Stimulated activated effector memory CD8-positive, alpha-beta T cell treated with anti-CD3 and anti-CD28 coated beads, Interleukin-12 subunit alpha, Interleukin-12 subunit beta, amount 100 ng/mL, for 72 hours (primary cell): Measurements from ENCODE around the gene NUMA1.
A peak's percentile ranks its signal among the peaks of the same experiment; 100 is the strongest.

ENCODE experiments used
- ATAC-seq: fragments of 150-1000 bp; cut with Tn5 transposase; 2 replicates; pipeline ENCODE4 v1.10.0; 2021
- DNase-seq, 2 donors: peaks; one replicate each; pipeline ENCODE4 v3.0.0; 2021 to 2022; ENCODE audit warnings: low spot score in 2 of 2
- H3K27ac Mint-ChIP-seq: one replicate; pipeline ENCODE4 v1.8.0; 2022; ENCODE audit warnings: mild to moderate bottlenecking, mixed read lengths
- H3K36me3 Mint-ChIP-seq: one replicate; pipeline ENCODE4 v1.8.0; 2022; ENCODE audit warnings: mild to moderate bottlenecking, mixed read lengths
- H3K4me1 Mint-ChIP-seq: one replicate; pipeline ENCODE4 v1.8.0; 2022; ENCODE audit warnings: mixed read lengths
- H3K4me3 Mint-ChIP-seq: one replicate; pipeline ENCODE4 v1.8.0; 2022; ENCODE audit warnings: mild to moderate bottlenecking, mixed read lengths
- H3K9me3 Mint-ChIP-seq: one replicate; pipeline ENCODE4 v1.8.0; 2022; ENCODE audit warnings: mixed read lengths

The NUMA1 gene

DNA sequence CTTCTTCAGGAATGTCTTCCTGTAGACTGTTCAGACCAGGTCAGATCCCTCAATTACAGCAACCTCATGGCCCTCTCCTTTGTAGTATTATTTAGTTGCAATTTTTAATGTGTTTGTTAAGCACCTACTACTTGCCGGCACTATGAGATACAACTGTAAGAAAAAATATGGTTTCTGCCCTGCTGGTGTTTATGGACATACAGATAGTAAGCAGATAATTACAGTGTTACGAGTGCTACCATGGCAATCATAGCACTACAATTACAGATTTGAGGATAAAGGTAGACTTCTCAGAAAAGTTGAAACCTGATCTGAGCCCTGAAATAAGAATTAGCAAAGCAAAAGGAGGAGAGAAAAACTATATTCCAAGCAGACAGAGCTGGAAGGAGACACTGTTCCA is 3.1 kb upstream of the NUMA1 start:
- Mint-ChIP-seq H3K36me3 (peaks cover 15% of the 10 kb centered on the region), H3K27ac (no peak overlapping the region), H3K4me1 (peaks cover 42% of the 10 kb centered on the region), H3K4me3 (no peak overlapping the region), H3K9me3 (no peaks in the 10 kb centered on the region)
- ATAC-seq (no peak), DNase-seq (no peak)

DNA sequence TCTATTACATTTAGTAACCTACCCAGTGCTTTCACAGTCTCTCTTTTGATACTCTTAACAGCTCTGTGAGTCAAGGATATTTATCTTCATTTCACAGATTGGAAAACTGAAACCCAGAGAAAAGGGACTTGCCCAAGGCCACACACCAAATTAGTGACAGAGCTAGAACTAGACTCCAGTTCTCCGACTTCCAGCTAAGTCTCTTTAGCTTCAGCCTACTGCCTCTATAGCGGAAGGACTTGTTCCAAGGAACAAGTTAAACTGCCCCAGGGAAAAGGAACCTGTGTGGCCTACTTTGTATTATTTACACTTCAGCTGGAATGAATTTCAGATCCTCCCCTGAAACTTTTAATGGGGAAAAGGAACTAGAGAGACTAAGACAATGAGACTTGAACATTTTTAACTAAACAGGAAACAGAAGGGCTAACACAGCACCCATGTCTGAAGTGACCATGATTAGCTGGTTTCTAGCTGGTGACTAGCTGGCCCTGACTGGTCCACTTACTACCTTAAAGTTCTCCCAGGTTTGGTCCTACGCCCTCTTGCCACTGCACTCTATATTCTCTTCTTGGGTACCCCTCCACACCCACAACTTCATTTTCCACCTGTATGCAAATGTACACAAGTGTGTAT is 1.6 kb upstream of the NUMA1 start:
- H3K9me3 Mint-ChIP-seq: no peaks in the 10 kb centered on the region
- H3K4me1 Mint-ChIP-seq: peaks cover 47% of the 10 kb centered on the region
- DNase-seq: no peak
- peaks cover 15% of the 10 kb centered on the region for H3K36me3 Mint-ChIP-seq
- ATAC-seq: no peak
- peak overlapping the region; percentile 98 for H3K4me3 Mint-ChIP-seq
- peak overlapping the region; percentile 97 for H3K27ac Mint-ChIP-seq

DNA sequence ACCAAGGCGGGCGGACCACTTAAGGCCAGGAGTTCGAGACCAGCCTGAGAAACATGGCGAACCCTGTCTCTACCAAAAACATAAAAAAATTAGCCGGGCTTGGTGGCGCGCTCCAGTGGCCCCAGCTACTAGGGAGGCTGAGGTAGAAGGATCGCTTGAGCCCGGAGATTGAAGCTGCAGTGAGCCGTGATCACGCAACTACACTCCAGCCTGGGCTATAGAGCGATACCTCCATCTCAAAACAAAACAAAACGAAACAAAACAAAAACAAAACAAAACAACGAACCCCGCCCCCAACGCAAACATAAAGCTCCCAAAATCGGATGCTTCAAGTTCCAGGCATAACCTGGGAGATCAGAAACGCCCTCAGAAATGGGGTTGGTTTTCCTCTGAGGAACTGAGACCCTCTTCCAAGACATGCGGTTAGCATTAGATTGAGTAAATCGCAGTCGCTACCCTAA is 872 bp upstream of the NUMA1 start:
- H3K27ac Mint-ChIP-seq: peak overlapping the region; percentile 97
- H3K4me3 Mint-ChIP-seq: peak overlapping the region; percentile 98
- peaks cover 19% of the 10 kb centered on the region for H3K36me3 Mint-ChIP-seq
- DNase-seq (no peak), ATAC-seq (no peak)
- H3K4me1 Mint-ChIP-seq: peaks cover 49% of the 10 kb centered on the region
- no peaks in the 10 kb centered on the region for H3K9me3 Mint-ChIP-seq

GRCh38 chr11:72079819-72080325 is 470 bp downstream of the NUMA1 start:
- Mint-ChIP-seq H3K4me1 (peaks cover 42% of the 10 kb centered on the region), H3K36me3 (peaks cover 29% of the 10 kb centered on the region), H3K9me3 (no peaks in the 10 kb centered on the region), H3K27ac (peak overlapping the region; percentile 97), H3K4me3 (peak overlapping the region; percentile 98)
- ATAC-seq (no peak), DNase-seq (no peak)

DNA sequence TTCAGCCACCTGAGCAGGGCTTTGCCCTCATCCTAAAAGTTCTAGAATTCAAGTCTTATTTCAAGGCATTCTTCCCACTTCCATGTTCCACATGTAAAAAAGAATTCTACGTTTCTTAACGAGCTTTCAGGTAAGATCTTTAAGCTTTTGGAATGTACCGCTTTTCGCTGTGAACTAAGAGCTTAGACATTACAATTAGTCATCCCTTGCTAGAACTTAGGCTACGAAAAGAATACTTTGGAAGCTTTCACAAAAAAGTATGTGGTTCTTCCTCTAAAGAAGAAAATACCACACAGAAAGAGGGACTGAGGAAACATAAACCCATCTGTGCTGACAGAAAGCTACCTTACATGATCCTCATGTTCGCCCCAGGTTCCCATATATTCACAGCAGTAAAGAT is 1.9 kb downstream of the NUMA1 start:
- Mint-ChIP-seq H3K9me3 (no peaks in the 10 kb centered on the region), H3K27ac (no peak overlapping the region), H3K4me1 (peaks cover 42% of the 10 kb centered on the region), H3K4me3 (peak overlapping the region; percentile 98), H3K36me3 (peaks cover 38% of the 10 kb centered on the region)
- ATAC-seq: no peak
- DNase-seq: no peak

GRCh38 chr11:72075756-72076155 is 4.6 kb downstream of the NUMA1 start:
- H3K27ac Mint-ChIP-seq: no peak overlapping the region

GRCh38 chr11:72075109-72075508 is 5.2 kb downstream of the NUMA1 start:
- DNase-seq (no peak), ATAC-seq (no peak)
- Mint-ChIP-seq H3K36me3 (peaks cover 29% of the 10 kb centered on the region), H3K4me1 (peaks cover 34% of the 10 kb centered on the region), H3K9me3 (no peaks in the 10 kb centered on the region), H3K4me3 (no peak overlapping the region), H3K27ac (no peak overlapping the region)

More at GRCh38 chr11:72075756-72076155, 4.6 kb downstream of the NUMA1 start:
- Mint-ChIP-seq H3K9me3 (no peaks in the 10 kb centered on the region), H3K4me3 (no peak overlapping the region), H3K36me3 (peaks cover 35% of the 10 kb centered on the region), H3K4me1 (peaks cover 36% of the 10 kb centered on the region)
- DNase-seq (no peak), ATAC-seq (no peak)

DNA sequence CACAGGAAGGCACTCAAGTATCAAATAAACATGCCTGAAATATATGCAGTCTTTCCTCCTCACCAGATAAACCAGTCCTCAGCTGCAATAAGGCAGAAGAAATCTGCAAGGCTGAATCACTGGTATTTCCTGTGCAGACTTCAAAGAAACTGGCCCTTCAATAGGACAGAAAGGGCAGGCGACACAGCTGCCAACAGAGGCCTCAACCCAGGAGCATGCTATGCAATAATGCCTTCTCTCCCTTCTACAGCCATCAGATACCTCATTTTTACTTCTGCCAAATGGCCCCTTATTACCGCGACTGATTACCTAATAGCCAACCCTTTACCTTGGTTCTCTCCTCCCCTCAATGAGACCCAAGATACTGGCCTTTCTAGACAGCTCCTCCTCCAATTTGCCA is 8.0 kb downstream of the NUMA1 start:
- no peak overlapping the region for H3K27ac Mint-ChIP-seq
- peaks cover 48% of the 10 kb centered on the region for H3K36me3 Mint-ChIP-seq
- peaks cover 51% of the 10 kb centered on the region for H3K4me1 Mint-ChIP-seq
- no peaks in the 10 kb centered on the region for H3K9me3 Mint-ChIP-seq
- ATAC-seq (peak; percentile 49), DNase-seq (no peak)
- no peak overlapping the region for H3K4me3 Mint-ChIP-seq

GRCh38 chr11:72070491-72070890 is 9.9 kb downstream of the NUMA1 start:
- peaks cover 41% of the 10 kb centered on the region for H3K36me3 Mint-ChIP-seq
- H3K9me3 Mint-ChIP-seq: no peaks in the 10 kb centered on the region
- peak overlapping the region; percentile 13 for H3K4me3 Mint-ChIP-seq
- peak overlapping the region; percentile 86 for H3K27ac Mint-ChIP-seq
- no peak for DNase-seq
- peaks cover 47% of the 10 kb centered on the region for H3K4me1 Mint-ChIP-seq
- ATAC-seq: no peak

GRCh38 chr11:72069787-72070251 is 10.5 kb downstream of the NUMA1 start:
- DNase-seq: no peak
- peak overlapping the region; percentile 86 for H3K27ac Mint-ChIP-seq
- peak overlapping the region; percentile 13 for H3K4me3 Mint-ChIP-seq
- peaks cover 47% of the 10 kb centered on the region for H3K4me1 Mint-ChIP-seq
- ATAC-seq: peak; percentile 74
- no peaks in the 10 kb centered on the region for H3K9me3 Mint-ChIP-seq
- H3K36me3 Mint-ChIP-seq: peaks cover 38% of the 10 kb centered on the region

- H3K4me1 Mint-ChIP-seq: peaks cover 47% of the 10 kb centered on the region
- ATAC-seq (peak; percentile 67), DNase-seq (no peak)
- H3K27ac Mint-ChIP-seq: peak overlapping the region; percentile 86
- H3K9me3 Mint-ChIP-seq: no peaks in the 10 kb centered on the region
- peak overlapping the region; percentile 13 for H3K4me3 Mint-ChIP-seq
- peaks cover 37% of the 10 kb centered on the region for H3K36me3 Mint-ChIP-seq
These were observed 11.1 kb downstream of the NUMA1 start for GRCh38 chr11:72069200-72069599.

- Mint-ChIP-seq H3K36me3 (peaks cover 48% of the 10 kb centered on the region), H3K4me3 (no peak overlapping the region), H3K9me3 (no peaks in the 10 kb centered on the region), H3K4me1 (peaks cover 46% of the 10 kb centered on the region), H3K27ac (peak overlapping the region; percentile 50)
- peak; percentile 65 for ATAC-seq
- DNase-seq: no peak
These were observed 12.7 kb downstream of the NUMA1 start for GRCh38 chr11:72067676-72068075.

- H3K36me3 Mint-ChIP-seq: peaks cover 52% of the 10 kb centered on the region
- H3K27ac Mint-ChIP-seq: peak overlapping the region; percentile 50
- no peak overlapping the region for H3K4me3 Mint-ChIP-seq
- ATAC-seq (no peak), DNase-seq (no peak)
- H3K4me1 Mint-ChIP-seq: peaks cover 42% of the 10 kb centered on the region
- no peaks in the 10 kb centered on the region for H3K9me3 Mint-ChIP-seq
These were observed 13.1 kb downstream of the NUMA1 start for GRCh38 chr11:72067266-72067665.

DNA sequence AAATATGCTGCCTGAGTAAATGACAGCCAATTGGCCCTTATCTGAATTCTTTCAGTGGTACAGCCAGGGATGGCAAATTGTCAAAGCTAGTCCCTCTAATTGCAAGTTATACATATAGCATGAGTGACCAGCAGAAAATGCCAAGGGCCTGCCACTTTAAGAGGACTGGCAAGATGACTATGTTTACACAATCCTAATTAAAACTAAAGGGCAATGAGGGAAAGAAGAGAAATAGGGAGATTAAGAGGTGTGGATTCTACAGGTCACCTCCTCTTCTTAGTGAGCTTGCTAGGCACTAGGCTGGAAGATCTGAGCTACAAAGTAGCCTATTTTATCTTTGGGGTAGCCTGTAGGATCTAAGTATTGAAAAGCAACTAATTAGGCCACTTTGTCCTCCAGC is 13.5 kb downstream of the NUMA1 start:
- Mint-ChIP-seq H3K27ac (no peak overlapping the region), H3K4me1 (peaks cover 38% of the 10 kb centered on the region), H3K9me3 (no peaks in the 10 kb centered on the region), H3K4me3 (no peak overlapping the region), H3K36me3 (peaks cover 57% of the 10 kb centered on the region)
- ATAC-seq (no peak), DNase-seq (no peak)

- H3K4me3 Mint-ChIP-seq: no peak overlapping the region
- peak overlapping the region; percentile 7 for H3K27ac Mint-ChIP-seq
These were observed 18.5 kb downstream of the NUMA1 start for GRCh38 chr11:72061739-72062396.

More at GRCh38 chr11:72061739-72062396, 18.5 kb downstream of the NUMA1 start:
- Mint-ChIP-seq H3K4me1 (no peaks in the 10 kb centered on the region), H3K36me3 (peaks cover 49% of the 10 kb centered on the region), H3K9me3 (no peaks in the 10 kb centered on the region)
- DNase-seq: no peak
- no peak for ATAC-seq
